Neuronal stem cell (in vitro differentiated cells): ENCODE results near the gene NT5DC4.

Experiments
- DNase-seq: peaks from one replicate; pipeline ENCODE4 v3.0.0-alpha.2; 2013; ENCODE audit warnings: low spot score
- H2AFZ ChIP-seq: one replicate; pipeline ENCODE4 v1.6.1; 2013; ENCODE audit warnings: mild to moderate bottlenecking, low read length, inconsistent platforms
- H2AK5ac ChIP-seq: 2 replicates; pipeline ENCODE4 v1.6.1; 2013; ENCODE audit warnings: low read depth, mild to moderate bottlenecking, inconsistent platforms, low read length, moderate library complexity, mixed read lengths
- H2BK120ac ChIP-seq: 2 replicates; pipeline ENCODE4 v1.6.1; 2013; ENCODE audit warnings: low read depth, mild to moderate bottlenecking, inconsistent platforms, low read length, moderate library complexity, mixed read lengths
- H2BK12ac ChIP-seq: one replicate; pipeline ENCODE4 v1.6.1; 2013; ENCODE audit warnings: low read length, inconsistent platforms
- H2BK15ac ChIP-seq: 2 replicates; pipeline ENCODE4 v1.6.1; 2013; ENCODE audit warnings: mild to moderate bottlenecking, low read length, inconsistent platforms, mixed read lengths
- H2BK5ac ChIP-seq: one replicate; pipeline ENCODE4 v1.6.1; 2013; ENCODE audit warnings: inconsistent platforms, mild to moderate bottlenecking, low read length, moderate library complexity
- H3K14ac ChIP-seq: one replicate; pipeline ENCODE4 v1.6.1; 2013; ENCODE audit warnings: low read length, inconsistent platforms
- H3K18ac ChIP-seq: 2 replicates; pipeline ENCODE4 v1.6.1; 2013; ENCODE audit warnings: low read length, inconsistent platforms
- H3K23ac ChIP-seq: 2 replicates; pipeline ENCODE4 v1.6.1; 2013; ENCODE audit warnings: low read depth, mild to moderate bottlenecking, mixed read lengths, low read length, inconsistent platforms; ENCODE audit not compliant: poor library complexity
- H3K27ac ChIP-seq: replicated peaks from 3 replicates; pipeline ENCODE4 v1.5.1; 2013; ENCODE audit warnings: low read length, inconsistent platforms
- H3K27me3 ChIP-seq, 3 experiments: 2 replicates each; pipeline ENCODE4 v1.6.1; 2013; ENCODE audit warnings: low read length in 3 of 3, mild to moderate bottlenecking in 2 of 3, inconsistent platforms in 1 of 3, low read depth in 1 of 3, mixed read lengths in 1 of 3, moderate library complexity in 1 of 3; ENCODE audit not compliant: control insufficient read depth in 3 of 3, insufficient read depth in 3 of 3
- H3K36me3 ChIP-seq, 2 donors: replicated peaks in 1 of 2; 2 replicates each; pipeline ENCODE4 v1.6.1; 2013; ENCODE audit warnings: low read length in 2 of 2; ENCODE audit not compliant: control insufficient read depth in 2 of 2, insufficient read depth in 2 of 2
- H3K4ac ChIP-seq: 2 replicates; pipeline ENCODE4 v1.6.1; 2013; ENCODE audit warnings: inconsistent platforms, mild to moderate bottlenecking, low read length, moderate library complexity
- H3K4me1 ChIP-seq, 2 donors: 1 replicate in 1 of 2; 2 replicates in 1 of 2; pipeline ENCODE4 v1.6.1; 2013; ENCODE audit warnings: low read length in 2 of 2, low read depth in 1 of 2; ENCODE audit not compliant: control insufficient read depth in 2 of 2, insufficient read depth in 1 of 2
- H3K4me2 ChIP-seq: one replicate; pipeline ENCODE4 v1.6.1; 2013; ENCODE audit warnings: mild to moderate bottlenecking, low read length, inconsistent platforms; ENCODE audit not compliant: insufficient read depth, poor library complexity, severe bottlenecking
- H3K4me3 ChIP-seq, 2 donors: 2 replicates each; pipeline ENCODE4 v1.5.1; 2013; ENCODE audit warnings: low read length in 2 of 2, mild to moderate bottlenecking in 2 of 2, inconsistent platforms in 1 of 2, moderate library complexity in 1 of 2
- H3K79me1 ChIP-seq: one replicate; pipeline ENCODE4 v1.6.1; 2013; ENCODE audit warnings: low read depth, mild to moderate bottlenecking, inconsistent platforms, low read length, moderate library complexity
- H3K9ac ChIP-seq: one replicate; pipeline ENCODE4 v1.6.1; 2013; ENCODE audit warnings: mild to moderate bottlenecking, low read depth, low read length, inconsistent platforms; ENCODE audit not compliant: poor library complexity
- H3K9me3 ChIP-seq, 2 donors: replicated peaks in 1 of 2; 2 replicates each; pipeline versions ENCODE3 to v1.6.1; 2013; ENCODE audit warnings: low read length in 2 of 2, mild to moderate bottlenecking in 2 of 2, inconsistent platforms in 1 of 2, low read depth in 1 of 2, mixed read lengths in 1 of 2, moderate library complexity in 1 of 2; ENCODE audit not compliant: control insufficient read depth in 2 of 2, insufficient read depth in 1 of 2
- H4K8ac ChIP-seq: one replicate; pipeline ENCODE4 v1.6.1; 2013; ENCODE audit warnings: low read depth, mild to moderate bottlenecking, inconsistent platforms, low read length, moderate library complexity
- H4K91ac ChIP-seq: one replicate; pipeline ENCODE4 v1.6.1; 2013; ENCODE audit warnings: low read length, low read depth, mild to moderate bottlenecking, inconsistent platforms; ENCODE audit not compliant: poor library complexity
- WGBS, 2 donors: extraction: QIAGEN DNeasy Blood & Tissue Kit; methylation state at CpG; one replicate each; pipeline ENCODE4 v1.1.7; 2013; ENCODE audit warnings: missing lambda C conversion rate in 2 of 2, mixed read lengths in 1 of 2; ENCODE audit not compliant: insufficient read length in 2 of 2, insufficient replicate concordance in 1 of 2; ENCODE audit errors: extremely low coverage in 2 of 2; 5-methylcytosine and 5-hydroxymethylcytosine counted together

Gene NT5DC4

GRCh38 chr2:112757265-112757664 is 36.4 kb downstream of the NT5DC4 start:
- no peak overlapping the region for H2AFZ ChIP-seq
- H2BK5ac ChIP-seq: no peak overlapping the region
- no peak overlapping the region for H4K91ac ChIP-seq
- H3K4ac ChIP-seq: no peak overlapping the region
- no peak overlapping the region for H3K9ac ChIP-seq
- no peak overlapping the region for H3K27ac ChIP-seq
- no peaks in the 10 kb centered on the region for H3K4me1 ChIP-seq
- no peak overlapping the region for H2BK12ac ChIP-seq
- H3K23ac ChIP-seq: no peak overlapping the region
- H2BK120ac ChIP-seq: no peak overlapping the region
- no peak overlapping the region for H3K4me2 ChIP-seq
- no peaks in the 10 kb centered on the region for H3K79me1 ChIP-seq
- H3K9me3 ChIP-seq: no peaks in the 10 kb centered on the region
- WGBS, 2 donors: no CpG with 5 or more reads among the region's 3 CpGs
- H3K27me3 ChIP-seq: no peaks in the 10 kb centered on the region
- H3K18ac ChIP-seq: no peak overlapping the region
- H2BK15ac ChIP-seq: no peak overlapping the region
- no peak overlapping the region for H4K8ac ChIP-seq
- H3K14ac ChIP-seq: no peak overlapping the region
- no peak for DNase-seq
- peaks cover 34 to 98% of the 10 kb centered on the region in 2 donors for H3K36me3 ChIP-seq
- H2AK5ac ChIP-seq: no peak overlapping the region
- no peak overlapping the region for H3K4me3 ChIP-seq

GRCh38 chr2:112758711-112759110 is 37.9 kb downstream of the NT5DC4 start:
- H4K91ac ChIP-seq: no peak overlapping the region
- H3K14ac ChIP-seq: no peak overlapping the region
- no peak overlapping the region for H2BK5ac ChIP-seq
- WGBS, 2 donors: no CpG with 5 or more reads among the region's 2 CpGs
- no peak overlapping the region for H3K9ac ChIP-seq
- no peak overlapping the region for H3K27ac ChIP-seq
- H3K4me2 ChIP-seq: no peak overlapping the region
- H3K4ac ChIP-seq: no peak overlapping the region
- H2BK120ac ChIP-seq: no peak overlapping the region
- no peak overlapping the region for H2AFZ ChIP-seq
- H3K23ac ChIP-seq: no peak overlapping the region
- peaks cover 2% of the 10 kb centered on the region for H3K79me1 ChIP-seq
- H2BK15ac ChIP-seq: no peak overlapping the region
- H3K18ac ChIP-seq: no peak overlapping the region
- H4K8ac ChIP-seq: no peak overlapping the region
- H3K4me1 ChIP-seq: peaks cover 0 to 5% of the 10 kb centered on the region in 2 donors
- no peak overlapping the region for H2AK5ac ChIP-seq
- no peak overlapping the region for H3K4me3 ChIP-seq
- no peaks in the 10 kb centered on the region for H3K9me3 ChIP-seq
- H3K27me3 ChIP-seq: no peaks in the 10 kb centered on the region
- peaks cover 30 to 87% of the 10 kb centered on the region in 2 donors for H3K36me3 ChIP-seq
- no peak overlapping the region for H2BK12ac ChIP-seq
- DNase-seq: no peak

GRCh38 chr2:112760149-112760548 is 39.3 kb downstream of the NT5DC4 start:
- Histone ChIP-seq H3K27me3 (no peaks in the 10 kb centered on the region), H3K14ac (no peak overlapping the region), H3K9ac (no peak overlapping the region), H2BK15ac (no peak overlapping the region), H3K9me3 (no peaks in the 10 kb centered on the region), H2BK120ac (no peak overlapping the region), H3K36me3 (peaks cover 22 to 73% of the 10 kb centered on the region in 2 donors), H4K8ac (no peak overlapping the region), H4K91ac (no peak overlapping the region), H2BK12ac (no peak overlapping the region), H2BK5ac (no peak overlapping the region), H3K18ac (no peak overlapping the region), H3K4me2 (no peak overlapping the region), H3K79me1 (peaks cover 2% of the 10 kb centered on the region), H3K23ac (no peak overlapping the region), H2AK5ac (no peak overlapping the region), H3K4ac (no peak overlapping the region), H3K4me1 (peaks cover 0 to 5% of the 10 kb centered on the region in 2 donors), H2AFZ (no peak overlapping the region), H3K27ac (no peak overlapping the region), H3K4me3 (no peak overlapping the region)
- no CpG with 5 or more reads among the region's 1 CpG for WGBS, 2 donors
- no peak for DNase-seq

DNA sequence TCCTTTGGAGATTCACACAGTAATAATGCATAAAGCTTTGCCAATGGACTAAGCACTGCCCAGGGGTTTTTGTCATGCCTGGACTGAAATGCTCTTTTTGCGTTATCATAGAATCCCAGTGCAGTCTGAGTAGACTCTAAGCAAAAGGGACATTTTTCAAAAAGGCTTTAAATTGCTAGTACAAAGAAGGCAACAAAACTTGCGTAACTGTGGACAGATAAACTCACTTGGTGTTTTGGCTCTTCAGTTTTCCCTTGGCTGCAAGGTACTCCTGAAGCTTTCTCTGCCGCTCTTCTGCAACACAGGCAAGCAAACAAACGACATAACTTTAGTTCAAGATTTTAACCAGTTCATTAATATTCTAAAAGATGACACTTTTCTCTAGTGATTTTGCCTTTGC is 41.5 kb downstream of the NT5DC4 start:
- Histone ChIP-seq H2BK12ac (no peak overlapping the region), H3K14ac (no peak overlapping the region), H3K27me3 (no peaks in the 10 kb centered on the region), H2BK120ac (no peak overlapping the region), H3K23ac (no peak overlapping the region), H3K4me3 (no peak overlapping the region), H3K4me1 (peaks cover 0 to 5% of the 10 kb centered on the region in 2 donors), H3K36me3 (peaks cover 9 to 52% of the 10 kb centered on the region in 2 donors), H3K4me2 (no peak overlapping the region), H2AFZ (no peak overlapping the region), H3K18ac (no peak overlapping the region), H4K91ac (no peak overlapping the region), H2BK5ac (no peak overlapping the region), H2AK5ac (no peak overlapping the region), H3K4ac (no peak overlapping the region), H4K8ac (no peak overlapping the region), H3K9ac (no peak overlapping the region), H3K9me3 (no peaks in the 10 kb centered on the region), H2BK15ac (no peak overlapping the region), H3K79me1 (peaks cover 2% of the 10 kb centered on the region), H3K27ac (no peak overlapping the region)
- no CpG with 5 or more reads among the region's 4 CpGs for WGBS, 2 donors
- DNase-seq: no peak
